ENCODE data around the gene MYOC.
"Not testable (repeated sequence)": the region's sequence is repeated elsewhere in the genome, so short reads cannot be mapped to it uniquely, and the experiment has no call there.

DNA sequence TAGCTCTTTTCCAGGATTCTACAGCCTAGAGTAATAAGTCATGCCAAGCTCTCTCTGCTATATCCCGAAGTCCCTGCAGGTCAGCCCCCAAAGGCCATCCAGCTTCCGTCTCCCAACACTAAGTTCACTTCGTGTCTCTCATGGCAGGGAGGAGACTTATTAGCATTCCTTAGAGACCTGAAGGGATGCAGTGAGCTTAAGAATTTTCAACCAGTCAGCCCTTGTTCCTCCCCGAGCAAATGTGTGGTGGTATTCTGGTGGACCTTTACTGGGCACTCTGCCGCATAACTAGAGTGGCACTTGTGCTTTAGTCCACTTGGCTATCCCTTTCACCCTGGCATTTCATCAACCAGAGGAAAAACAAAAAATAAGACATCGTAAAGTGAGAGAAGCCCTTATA lies 49.4 kb downstream of the MYOC start:
- TF ChIP-seq EZH2 (IDR thresholded peaks at IDR 0.05; ENCODE audit: insufficient read depth, low read length); CTCF (IDR thresholded peaks at IDR 0.05; ENCODE audit: insufficient read depth, low read depth, low read length): not testable (repeated sequence)

Measured in astrocyte (in vitro differentiated cells and primary cell).